C1 segment of cervical spinal cord (tissue), 14 donors: ENCODE measurements around the gene USP17L30.
"Not testable (repeated sequence)": the region's sequence is repeated elsewhere in the genome, so short reads cannot be mapped to it uniquely, and the experiment has no call there.

ENCODE experiments used
- DNase-seq, 14 donors: peaks; one replicate each; lab custom pipeline; 2025; lab: John Stamatoyannopoulos, UW

The USP17L30 gene

GRCh38 chr4:9362829-9363228 lies at the start of gene USP17L30:
USP17L30 (plus strand) TSS chr4:9363129; CDS start chr4:9363129, 0 bp downstream.
- DNase-seq, result not testable (repeated sequence)

GRCh38 chr4:9324191-9324590 lies 38.7 kb upstream of the USP17L30 start:
- DNase-seq, result not testable (repeated sequence)

- DNase-seq, result not testable (repeated sequence)
Observed at GRCh38 chr4:9324865-9325264, 38.1 kb upstream of the USP17L30 start, which contains the start of gene USP17L24. USP17L24 (plus strand) TSS chr4:9325165; CDS start chr4:9325165, 0 bp downstream.

GRCh38 chr4:9329611-9330010 lies 33.3 kb upstream of the USP17L30 start, which contains the start of gene USP17L25:
USP17L25 (plus strand) TSS chr4:9329911; CDS start chr4:9329911, 0 bp downstream.
- DNase-seq, result not testable (repeated sequence)

- DNase-seq, result not testable (repeated sequence)
Observed at GRCh38 chr4:9334358-9334757, 28.6 kb upstream of the USP17L30 start, which contains the start of gene USP17L26. USP17L26 (plus strand) TSS chr4:9334658; CDS start chr4:9334658, 0 bp downstream.

GRCh38 chr4:9339103-9339502 lies 23.8 kb upstream of the USP17L30 start, which contains the start of gene USP17L5:
USP17L5 (plus strand) TSS chr4:9339403; CDS start chr4:9339403, 0 bp downstream.
- DNase-seq, result not testable (repeated sequence)

- DNase-seq, result not testable (repeated sequence)
Observed at GRCh38 chr4:9343848-9344247, 19.1 kb upstream of the USP17L30 start, which contains the start of gene USP17L27. USP17L27 (plus strand) TSS chr4:9344148; CDS start chr4:9344148, 0 bp downstream.

GRCh38 chr4:9348593-9348992 lies 14.3 kb upstream of the USP17L30 start, which contains the start of gene USP17L28:
USP17L28 (plus strand) TSS chr4:9348893; CDS start chr4:9348893, 0 bp downstream.
- DNase-seq, result not testable (repeated sequence)

GRCh38 chr4:9350866-9351265 lies 12.1 kb upstream of the USP17L30 start:
- not testable (repeated sequence) for DNase-seq

- DNase-seq, result not testable (repeated sequence)
Observed at GRCh38 chr4:9353338-9353737, 9.6 kb upstream of the USP17L30 start, which contains the start of gene USP17L29. USP17L29 (plus strand) TSS chr4:9353638; CDS start chr4:9353638, 0 bp downstream.

GRCh38 chr4:9379881-9380280 lies 17.0 kb downstream of the USP17L30 start:
- not testable (repeated sequence) for DNase-seq

GRCh38 chr4:9381012-9381534 lies 18.1 kb downstream of the USP17L30 start:
- peak in 4 of 14 donors; percentile 1 to 21 (median 8) for DNase-seq

GRCh38 chr4:9384126-9384525 lies 21.2 kb downstream of the USP17L30 start:
- no peak for DNase-seq

GRCh38 chr4:9389001-9389400 lies 26.1 kb downstream of the USP17L30 start:
- not testable (repeated sequence) for DNase-seq

- not testable (repeated sequence) for DNase-seq
Observed at GRCh38 chr4:9405774-9406173, 42.8 kb downstream of the USP17L30 start.

- not testable (repeated sequence) for DNase-seq
Observed at GRCh38 chr4:9406491-9406890, 43.6 kb downstream of the USP17L30 start.

GRCh38 chr4:9409793-9410192 lies 46.9 kb downstream of the USP17L30 start:
- DNase-seq, result no peak
